Ramos (cell line): ENCODE data around the gene HTR3E.
"Not testable (repeated sequence)": the region's sequence is repeated elsewhere in the genome, so short reads cannot be mapped to it uniquely, and the experiment has no call there.

Experiments used
- in situ Hi-C: fragments of 300-500 bp; cut with MboI; formaldehyde crosslinking; loops from one replicate; pipeline ENCODE4 v1.14.3; 2022; ENCODE audit warnings: low sequenced_read_pairs; ENCODE audit not compliant: unreplicated experiment

HTR3E gene, protein sequence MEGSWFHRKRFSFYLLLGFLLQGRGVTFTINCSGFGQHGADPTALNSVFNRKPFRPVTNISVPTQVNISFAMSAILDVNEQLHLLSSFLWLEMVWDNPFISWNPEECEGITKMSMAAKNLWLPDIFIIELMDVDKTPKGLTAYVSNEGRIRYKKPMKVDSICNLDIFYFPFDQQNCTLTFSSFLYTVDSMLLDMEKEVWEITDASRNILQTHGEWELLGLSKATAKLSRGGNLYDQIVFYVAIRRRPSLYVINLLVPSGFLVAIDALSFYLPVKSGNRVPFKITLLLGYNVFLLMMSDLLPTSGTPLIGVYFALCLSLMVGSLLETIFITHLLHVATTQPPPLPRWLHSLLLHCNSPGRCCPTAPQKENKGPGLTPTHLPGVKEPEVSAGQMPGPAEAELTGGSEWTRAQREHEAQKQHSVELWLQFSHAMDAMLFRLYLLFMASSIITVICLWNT

DNA sequence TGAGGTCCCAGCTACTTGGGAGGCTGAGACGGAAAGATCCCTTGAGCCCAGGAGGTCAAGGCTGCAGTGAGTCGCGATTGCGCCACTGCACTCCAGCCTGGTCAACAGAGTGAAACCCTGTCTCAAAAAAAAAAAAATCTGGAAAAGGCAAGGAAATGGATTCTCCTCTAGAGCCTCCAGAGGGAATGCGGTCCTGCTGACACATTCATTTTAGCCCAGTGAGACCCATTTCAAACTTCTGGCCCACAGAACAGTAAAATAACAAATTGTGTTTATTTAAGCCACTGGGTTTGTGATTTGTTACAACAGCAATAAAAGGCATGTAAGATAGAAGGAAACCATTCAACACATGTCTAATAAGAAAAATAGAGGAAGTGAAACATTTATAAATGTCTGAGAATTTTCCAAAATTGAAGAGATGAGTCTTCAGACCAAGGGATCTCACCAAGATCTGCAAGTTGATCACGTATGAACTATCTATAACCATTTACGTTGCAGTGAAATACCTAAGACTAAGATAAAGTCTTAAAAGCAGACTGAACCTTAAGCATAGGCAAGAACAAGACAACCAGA lies at the start of gene HTR3E:
Gene HTR3E, plus strand, starts transcription at position 254 of the 573 bp plus-strand sequence. CDS start 466 bp downstream, outside the sequence.
- in situ Hi-C loops, result no loop called here

DNA sequence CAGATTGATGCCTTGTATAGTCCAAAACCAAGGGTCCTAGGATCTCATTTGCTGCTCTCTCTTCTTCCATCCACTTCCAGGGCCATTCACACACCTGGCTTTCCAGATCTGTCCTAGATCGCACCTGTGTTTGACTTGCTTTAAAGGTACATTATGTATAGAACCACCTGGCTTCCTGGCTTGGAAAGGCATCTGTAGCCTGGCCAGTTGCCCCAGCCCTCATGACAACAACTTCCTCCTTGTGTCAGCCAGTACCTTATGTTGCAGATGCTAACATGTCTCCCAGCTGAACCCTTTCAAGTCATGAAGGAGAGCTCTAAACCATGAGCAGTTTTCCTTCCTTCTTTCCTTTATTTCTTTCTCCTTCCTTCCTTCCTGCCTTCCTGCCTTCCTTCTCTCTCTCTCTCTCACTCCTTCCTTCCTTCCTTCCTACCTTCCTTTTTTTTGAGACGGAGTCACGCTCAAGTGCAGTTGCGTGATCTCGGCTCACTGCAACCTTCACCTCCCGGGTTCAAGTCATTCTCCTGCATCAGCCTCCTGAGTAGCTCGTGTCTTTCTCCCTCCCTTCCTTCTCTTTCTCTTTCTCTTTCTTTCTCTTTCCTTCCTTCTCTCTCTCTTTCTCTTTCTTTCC lies 46.5 kb upstream of the HTR3E start:
- in situ Hi-C loops, result no loop called here

DNA sequence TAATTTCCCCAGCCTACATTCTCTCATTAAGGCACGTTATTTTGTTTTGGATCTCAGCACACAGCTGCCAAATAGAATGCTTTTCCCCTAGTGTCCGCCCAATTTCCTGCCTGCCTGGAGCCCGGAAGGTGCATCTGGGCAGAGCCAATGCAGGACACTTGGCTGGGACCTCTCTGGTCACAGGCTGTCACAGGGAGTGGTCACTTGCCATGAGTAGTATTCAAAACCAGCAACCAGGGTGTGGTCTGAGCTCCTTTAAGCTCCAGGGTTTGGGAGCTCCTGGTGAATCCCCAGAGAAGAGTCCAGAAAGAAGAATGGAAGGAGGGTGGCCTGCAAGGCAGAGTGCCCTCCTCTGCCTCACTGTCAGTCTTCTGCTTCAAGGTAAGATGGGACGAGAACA lies 44.1 kb upstream of the HTR3E start, which contains the start of gene HTR3C:
Gene HTR3C, plus strand, starts transcription at position 281 of the 400 bp plus-strand sequence. Its CDS starts 34 bp downstream, at position 315.
- in situ Hi-C loops, result no loop called here

DNA sequence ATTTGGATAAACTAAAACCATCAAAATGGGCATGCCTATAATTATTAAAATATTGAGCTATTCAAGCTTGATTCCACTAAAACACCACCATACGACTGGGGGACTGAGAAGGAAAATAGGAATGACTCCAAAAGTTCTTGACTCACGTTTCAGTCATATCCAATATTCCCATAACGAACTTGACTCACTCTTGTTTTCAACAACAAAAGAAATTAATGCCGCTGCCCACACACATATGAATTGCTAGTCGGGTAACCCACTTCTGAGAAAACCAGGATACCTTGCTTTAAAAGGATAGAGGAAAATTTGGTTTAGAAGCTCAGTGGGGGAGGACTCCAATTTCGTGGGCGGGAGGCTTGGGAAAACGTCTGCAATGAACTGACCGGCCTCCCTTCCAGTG lies 38.8 kb upstream of the HTR3E start:
- in situ Hi-C loops, result no loop called here

DNA sequence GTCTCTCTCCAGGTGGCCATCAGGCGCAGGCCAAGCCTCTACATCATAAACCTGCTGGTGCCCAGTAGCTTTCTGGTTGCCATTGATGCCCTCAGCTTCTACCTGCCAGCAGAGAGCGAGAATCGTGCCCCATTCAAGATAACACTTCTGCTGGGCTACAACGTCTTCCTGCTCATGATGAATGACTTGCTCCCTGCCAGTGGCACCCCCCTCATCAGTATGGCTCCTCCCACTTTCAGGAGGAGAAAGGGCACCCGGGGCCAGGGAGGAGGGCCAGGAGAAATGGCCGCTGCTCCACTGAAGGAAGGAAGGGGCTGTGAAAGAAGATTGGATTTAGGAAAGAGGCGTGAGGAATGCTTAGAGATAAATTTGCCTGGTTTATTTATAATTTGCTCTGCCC lies 37.4 kb upstream of the HTR3E start:
- in situ Hi-C loops, result no loop called here

DNA sequence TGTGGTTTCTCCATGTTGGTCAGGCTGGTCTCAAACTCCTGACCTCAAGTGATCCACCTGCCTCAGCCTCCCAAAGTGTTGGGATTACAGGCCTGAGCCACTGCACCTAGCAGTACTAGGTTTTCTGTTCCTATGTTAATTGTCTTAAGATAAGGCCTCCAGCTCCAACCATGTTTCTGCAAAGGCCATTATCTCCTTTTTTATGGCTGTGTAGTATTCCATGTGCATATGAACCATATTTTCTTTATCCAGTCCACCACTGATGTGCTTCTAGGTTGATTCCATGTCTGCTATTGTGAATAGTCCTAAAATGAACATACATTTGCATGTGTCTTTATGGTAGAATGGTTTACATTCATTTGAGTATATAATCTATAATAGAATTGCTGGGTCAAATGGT lies 34.2 kb upstream of the HTR3E start:
- in situ Hi-C loops, result no loop called here

DNA sequence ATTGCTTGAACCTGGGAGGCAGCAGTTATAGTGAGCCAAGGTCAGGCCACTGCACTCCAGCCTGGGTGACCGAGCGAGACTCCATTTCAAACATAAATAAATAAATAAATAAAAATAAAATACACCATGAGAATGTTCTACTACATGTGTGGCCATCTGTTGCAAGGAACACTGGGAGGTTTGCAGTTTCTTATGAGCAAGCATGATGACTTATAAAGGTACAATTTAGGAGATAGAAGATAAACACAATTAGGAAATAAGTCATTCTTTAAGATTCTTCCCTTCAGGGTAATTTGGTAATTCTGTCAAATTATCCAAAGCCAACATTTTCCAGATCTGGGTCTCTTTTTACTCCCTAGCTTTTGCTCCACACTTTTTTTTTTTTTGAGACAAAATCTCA lies 30.7 kb upstream of the HTR3E start:
- in situ Hi-C loops, result no loop called here

DNA sequence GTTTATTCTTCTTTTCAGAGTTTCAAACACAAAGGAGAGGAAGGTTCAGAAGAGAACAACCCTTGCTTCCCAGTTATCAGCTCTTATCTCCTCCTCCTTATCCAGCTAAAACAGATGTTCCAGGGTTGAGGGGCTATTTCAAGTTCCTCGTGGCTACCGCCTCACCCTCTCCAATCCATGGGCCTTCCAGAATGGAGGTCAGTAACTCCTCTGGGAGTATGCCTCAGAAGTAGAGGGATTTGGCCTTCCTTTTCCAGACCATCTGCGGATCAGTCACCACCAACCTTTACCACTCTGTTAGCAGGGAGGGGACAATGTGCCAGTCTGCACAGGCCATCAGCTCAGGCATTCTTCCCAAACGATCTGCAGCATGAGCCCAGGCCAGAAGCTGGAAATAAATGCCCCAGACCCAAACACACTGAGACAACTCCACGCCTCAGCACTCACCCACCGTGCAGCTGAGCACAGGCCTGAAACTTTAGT lies 29.2 kb upstream of the HTR3E start:
- in situ Hi-C loops, result no loop called here

DNA sequence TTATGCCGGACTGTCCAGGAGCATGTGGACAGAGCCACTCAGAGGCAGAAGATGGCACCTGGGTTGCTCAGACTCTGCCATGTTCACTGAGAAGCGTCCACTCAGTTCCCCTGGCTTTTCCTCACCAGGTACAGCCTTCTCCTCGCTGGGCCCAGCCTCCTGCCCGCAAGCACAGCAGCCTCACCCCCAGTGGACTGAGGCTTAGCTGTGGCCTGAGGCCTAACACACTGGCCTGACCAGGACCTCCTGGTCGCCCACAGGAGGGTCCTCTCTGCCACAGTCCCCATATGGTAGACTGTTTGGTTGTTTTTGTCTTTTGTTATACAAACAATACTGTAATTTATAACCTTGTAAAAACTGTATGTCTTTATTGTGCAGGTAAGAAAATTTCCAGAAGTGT lies 28.5 kb upstream of the HTR3E start:
- in situ Hi-C loops, result no loop called here

DNA sequence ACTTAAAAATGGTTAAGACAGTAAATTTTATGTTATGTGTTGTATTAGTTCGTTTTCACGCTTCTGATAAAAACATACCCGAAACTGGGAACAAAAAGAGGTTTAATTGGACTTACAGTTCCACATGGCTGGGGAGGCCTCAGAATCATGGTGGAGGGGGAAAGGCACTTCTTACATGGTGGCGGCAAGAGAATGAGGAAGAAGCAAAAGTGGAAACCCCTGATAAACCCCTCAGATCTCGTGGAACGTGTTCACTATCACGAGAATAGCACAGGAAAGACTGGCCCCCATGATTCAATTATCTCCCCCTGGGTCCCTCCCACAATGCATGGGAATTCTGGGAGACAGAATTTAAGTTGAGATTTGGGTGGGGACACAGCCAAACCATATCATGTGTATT lies 25.7 kb upstream of the HTR3E start:
- in situ Hi-C loops, result not testable (repeated sequence)

DNA sequence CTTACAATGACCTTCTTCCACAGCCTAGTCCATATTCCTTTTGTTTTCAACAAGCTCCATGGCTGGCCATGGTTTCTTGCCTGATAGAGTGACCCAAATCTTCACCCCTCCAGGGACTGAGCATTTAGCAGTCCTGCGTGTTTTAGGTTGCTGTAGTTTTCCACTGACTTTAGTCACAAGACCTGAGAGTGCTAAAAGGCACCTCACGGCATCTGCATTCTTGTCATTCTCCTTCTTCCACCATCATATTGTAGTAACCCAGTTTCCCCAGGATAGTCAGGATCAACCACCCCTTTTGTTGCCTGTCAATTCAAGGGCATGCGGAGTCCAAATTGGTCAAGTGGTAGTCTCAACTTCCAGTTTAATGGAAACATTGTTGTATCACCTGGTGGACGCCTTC lies 23.2 kb upstream of the HTR3E start:
- in situ Hi-C loops, result no loop called here

DNA sequence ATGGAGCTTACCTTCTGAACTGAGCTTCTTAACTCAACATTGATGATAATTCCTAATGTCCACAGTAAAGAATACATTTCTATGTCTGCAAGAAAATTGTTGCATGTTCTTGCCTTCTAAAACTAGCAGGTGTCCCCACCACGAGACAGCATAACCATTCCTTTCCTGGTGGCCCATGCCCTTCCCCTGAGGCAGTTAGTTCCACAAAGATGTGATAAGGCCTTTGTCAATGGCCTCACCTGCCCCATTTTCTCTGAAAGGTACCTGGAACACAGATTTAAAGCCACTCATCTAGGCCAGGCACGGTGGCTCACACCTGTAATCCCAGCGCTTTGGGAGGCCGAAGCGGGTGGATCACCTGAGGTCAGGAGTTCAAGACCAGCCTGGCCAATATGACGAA lies 21.0 kb upstream of the HTR3E start:
- in situ Hi-C loops, result no loop called here

DNA sequence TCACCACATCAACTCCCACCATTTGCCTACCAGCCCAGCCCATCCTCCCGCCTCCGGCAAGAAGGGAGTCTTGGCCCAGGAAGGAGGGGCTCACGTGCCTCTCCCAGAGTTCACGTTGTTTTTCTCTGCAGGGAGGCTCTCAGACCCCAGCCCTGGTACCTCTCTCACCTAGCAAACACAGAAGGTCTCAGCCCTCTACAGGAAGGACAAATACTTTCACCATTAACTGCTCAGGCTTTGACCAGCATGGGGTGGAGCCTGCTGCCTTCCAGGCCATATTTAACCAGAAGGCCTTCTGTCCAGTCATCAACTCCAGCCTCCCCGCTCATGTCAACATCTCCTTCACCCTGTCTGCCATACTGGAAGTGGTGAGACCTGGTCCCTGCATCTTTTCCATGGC lies 19.0 kb upstream of the HTR3E start:
- in situ Hi-C loops, result no loop called here

DNA sequence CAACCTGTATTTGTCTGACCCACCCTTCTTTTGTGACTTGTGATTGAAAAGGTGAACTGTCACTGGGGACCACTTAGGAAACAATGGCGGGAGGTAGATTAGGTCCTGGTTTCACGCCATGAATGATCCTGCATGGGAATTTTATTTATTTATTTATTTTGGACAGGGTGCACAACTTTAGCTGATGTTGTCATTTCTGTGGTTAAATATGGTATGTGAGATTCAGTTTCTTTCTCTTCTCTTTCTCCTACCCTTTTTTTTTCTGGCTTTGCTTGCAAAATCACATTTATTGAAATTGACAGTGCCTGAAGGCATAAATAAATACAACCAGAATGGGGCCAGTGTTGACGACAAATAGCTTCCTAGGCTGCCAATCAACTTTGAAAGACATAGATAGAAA lies 18.0 kb upstream of the HTR3E start:
- in situ Hi-C loops, result no loop called here

DNA sequence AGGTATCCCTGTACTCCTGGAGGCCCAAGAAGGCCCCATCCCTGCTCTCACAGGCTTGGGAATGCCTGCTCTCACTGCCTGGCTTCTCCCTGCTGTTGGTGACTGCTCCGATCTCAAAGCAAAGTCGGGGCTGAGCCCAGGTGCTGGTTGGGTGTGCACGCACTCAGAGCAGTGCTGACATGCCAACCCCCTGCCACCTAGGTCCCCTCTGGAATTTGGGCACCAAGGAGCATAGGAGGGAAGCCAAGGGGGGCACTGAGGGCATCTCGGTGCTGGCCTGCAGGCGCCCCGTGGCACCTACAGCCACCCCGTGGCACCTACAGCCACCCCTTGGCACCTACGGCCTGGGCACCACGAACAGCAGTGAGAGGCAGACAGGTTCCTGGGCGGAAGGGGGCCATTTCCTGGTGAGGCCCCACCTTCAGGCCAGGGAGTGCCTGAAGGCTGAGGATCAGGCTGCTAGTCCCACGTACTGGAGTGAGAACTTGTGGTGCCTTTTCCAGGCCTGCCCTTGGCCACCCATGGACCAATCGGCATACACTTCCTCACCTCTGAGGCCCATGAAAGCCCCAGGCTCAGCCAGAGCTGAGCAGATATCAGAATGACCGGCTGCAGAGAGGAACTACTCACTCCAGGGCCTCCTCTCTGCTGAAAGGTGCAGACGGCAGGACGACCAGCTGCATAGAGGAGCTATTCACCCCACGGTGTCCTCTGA lies 15.6 kb upstream of the HTR3E start:
- in situ Hi-C loops, result no loop called here

DNA sequence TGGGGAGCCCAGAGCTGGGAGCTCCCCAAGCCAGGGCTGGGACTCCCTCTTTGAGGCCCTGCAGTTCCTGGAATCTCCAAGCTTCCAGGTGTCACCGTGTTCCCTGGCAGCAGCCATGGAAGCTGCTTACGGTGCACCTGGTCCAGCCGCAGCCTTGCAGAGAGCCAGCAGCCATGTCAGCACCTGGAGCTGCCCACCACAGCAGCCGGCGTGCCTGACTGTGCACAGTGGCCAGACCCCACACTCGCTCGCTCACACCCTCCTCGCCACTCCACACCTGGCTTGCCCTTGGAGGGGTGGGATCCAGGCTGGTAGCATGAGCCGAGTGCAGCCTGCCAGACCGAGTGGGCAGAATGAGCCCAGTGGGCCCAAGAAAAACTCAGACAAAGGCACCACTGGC lies 14.8 kb upstream of the HTR3E start:
- in situ Hi-C loops, result no loop called here

DNA sequence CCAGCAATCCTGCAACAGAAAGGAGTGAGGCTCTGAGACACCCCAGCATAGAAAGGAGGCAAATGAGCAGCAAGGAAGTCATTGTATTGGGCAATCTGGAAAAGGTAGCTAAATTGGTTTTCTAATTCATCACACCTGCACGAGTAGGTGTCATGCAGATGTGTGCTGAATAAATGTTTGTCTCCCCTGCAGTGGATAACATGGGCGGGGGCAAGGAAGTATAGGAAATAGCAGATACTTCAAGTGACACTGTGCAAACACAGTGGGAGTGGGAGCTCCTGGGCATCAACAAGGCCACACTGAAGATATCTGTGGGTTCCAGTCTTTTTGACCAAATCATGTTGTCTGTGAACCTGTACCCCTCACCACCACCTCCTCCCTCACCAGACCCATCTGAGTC lies 14.4 kb upstream of the HTR3E start:
- in situ Hi-C loops, result no loop called here

DNA sequence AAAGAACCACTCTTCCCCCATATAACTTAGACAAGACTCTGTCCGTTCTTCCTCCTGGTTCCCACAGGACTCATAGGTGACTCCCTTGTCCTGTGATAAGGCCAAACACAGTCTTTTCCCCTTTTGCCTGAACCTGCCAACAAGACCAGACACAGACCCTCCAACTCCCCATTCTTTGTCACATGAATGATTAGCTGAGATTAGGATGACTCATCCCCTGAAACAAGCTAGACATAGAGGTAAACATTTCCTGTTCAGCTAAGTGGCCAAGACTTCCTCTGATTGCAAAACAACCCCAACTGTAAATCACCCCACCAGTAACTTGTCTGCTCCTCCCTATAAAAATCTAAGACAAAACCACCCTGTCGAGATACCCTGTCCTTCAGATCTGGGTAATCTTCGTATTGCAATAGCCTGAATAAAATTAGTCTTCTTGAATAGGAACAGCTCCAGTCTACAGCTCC lies 11.4 kb upstream of the HTR3E start:
- in situ Hi-C loops, result no loop called here

DNA sequence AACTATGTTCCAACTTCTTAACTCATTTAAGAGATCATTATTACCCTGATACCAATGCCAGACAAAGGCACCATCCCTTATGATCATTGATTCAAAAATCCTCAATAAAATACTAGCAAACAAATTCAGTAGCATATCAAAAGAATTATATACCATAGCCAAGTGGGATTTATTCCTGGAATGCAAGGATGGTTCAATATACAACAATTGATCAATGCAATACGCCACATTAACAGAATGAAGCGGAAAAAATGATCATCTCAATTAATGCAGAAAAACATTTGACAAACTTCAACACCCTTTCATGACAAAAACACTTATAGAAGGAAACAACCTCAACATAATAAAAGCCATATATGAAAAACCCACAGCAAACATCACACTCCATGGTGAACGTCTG lies 4.7 kb upstream of the HTR3E start:
- in situ Hi-C loops, result no loop called here

DNA sequence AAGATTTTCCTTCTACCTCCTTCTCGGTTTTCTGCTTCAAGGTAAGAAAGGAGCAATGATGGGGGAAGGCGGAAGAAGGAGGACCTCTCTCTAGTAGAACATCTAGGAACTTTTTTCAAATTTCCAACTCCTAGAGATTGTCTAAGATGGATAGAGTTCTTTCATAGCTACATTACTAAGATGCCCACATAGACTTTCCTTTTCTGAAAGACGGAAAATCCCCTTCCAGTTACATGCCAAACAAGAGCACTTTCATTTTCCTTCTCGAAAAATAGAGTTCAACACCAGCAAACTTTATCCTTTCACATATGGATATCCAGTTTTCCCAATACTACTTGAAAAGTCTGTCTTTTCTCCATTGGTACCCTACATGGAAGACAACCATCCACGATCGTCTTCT lies 692 bp downstream of the HTR3E start:
- in situ Hi-C loops, result no loop called here
